GM21737 (cell line): ENCODE results near the gene METTL13.

Experiments used
- ATAC-seq: cut with Tn5 transposase; IDR thresholded peaks from one replicate; pipeline ENCODE4 v1.9.1; 2021; ENCODE audit warnings: mild to moderate bottlenecking, moderate library complexity; ENCODE audit not compliant: unreplicated experiment

Gene METTL13

DNA sequence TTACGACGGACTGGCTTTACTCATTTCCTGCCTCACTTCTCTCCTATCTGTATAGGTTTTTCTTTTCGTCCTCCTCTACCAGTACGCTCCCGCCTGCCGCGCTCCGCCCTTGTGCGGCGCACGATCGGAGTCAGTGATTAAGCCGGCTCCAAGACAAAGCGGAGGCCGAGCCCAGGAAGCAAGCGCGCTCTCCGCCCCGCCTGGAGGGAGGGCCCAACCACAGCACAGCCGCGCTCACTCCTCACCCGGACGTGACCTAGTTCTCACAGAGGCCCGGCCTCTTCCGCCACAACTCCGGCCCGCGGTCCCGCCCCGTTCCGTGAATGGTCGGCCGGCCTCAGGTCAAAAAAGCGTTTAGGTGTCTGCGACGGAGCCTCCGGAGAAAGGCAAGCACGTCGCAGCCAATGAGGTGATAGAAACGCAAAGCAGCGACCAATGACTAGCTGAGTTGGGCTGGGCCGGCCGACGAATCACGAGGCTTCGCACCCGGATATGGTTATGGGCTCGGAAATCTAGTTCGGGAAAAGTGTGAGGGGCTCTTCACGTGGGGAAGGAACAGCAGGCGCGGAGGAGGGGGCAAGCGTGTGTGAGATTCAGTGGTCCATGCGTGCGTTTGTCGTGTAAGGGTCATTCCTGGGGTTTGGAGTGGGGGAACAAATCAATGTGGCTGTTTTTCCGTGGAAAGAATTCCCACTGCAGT lies at the start of gene METTL13:
TSS of gene METTL13 (plus strand) at position 485 of the 700 bp plus-strand sequence. CDS start 308 bp downstream, outside the sequence.
- ATAC-seq = peak; percentile 99

DNA sequence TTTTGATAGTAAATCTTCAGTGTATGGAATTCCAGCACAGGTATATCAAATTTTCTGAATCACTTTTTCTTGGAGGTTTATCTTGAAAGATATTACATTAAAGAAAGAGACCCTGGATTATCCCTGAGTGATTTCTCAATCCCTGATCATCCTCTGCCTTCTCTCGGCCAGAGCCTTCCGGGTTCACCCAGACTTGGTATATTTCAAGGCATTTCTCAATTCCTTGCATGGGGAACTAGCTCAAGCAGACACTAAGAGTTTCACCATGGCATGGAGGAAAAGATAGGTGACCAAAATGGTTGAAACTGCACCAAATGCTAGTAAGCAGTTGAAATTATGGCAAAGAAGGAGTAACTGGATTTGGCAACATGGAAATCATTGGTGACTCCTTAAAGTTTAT lies 45.3 kb upstream of the METTL13 start:
- ATAC-seq = no peak

DNA sequence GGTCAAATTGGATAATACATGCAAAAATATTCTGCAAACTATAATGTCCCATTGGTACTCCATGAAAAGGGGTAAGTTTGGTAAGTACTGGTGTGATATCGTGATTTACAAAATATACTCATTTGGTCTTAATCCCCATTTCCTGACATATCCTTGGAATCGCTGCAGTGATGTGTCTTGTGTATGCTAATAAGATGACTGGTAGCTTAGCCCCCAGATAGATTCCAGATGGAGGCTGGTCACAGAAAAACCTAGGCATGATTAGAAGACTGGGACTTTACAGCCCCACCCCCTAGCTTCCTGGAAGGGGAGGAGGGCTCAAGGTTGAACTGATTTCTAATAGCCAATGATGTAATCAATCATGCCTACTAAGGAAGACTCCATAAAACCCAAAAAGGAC lies 42.5 kb upstream of the METTL13 start:
- ATAC-seq = no peak

GRCh38 chr1:171739656-171740055 lies 41.8 kb upstream of the METTL13 start:
- no peak for ATAC-seq

DNA sequence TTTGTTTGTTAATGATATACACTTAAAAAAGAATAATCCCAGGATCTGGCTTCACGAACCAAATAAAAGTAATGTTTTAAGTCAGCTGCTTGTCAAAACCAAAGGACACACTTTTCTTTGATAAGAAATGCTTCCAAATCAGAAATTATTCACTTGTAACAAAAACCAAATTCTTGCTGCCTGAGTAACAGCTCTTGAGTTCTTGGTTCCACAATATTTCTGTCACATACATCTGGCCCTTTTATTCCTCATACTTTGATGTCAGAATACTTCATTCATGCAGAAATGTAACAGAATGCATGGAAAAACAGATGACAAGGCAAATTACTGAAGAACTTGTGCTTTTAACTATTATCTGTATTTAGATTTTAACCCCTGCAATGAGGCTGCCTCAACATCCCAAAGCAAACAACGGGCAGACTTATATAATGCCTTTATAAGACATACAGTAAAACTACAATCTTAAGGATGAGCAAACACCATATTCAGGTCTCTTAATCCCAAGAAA lies 41.0 kb upstream of the METTL13 start:
- no peak for ATAC-seq

- ATAC-seq = peak; percentile 37
Measured at GRCh38 chr1:171740987-171741871, 40.2 kb upstream of the METTL13 start.

DNA sequence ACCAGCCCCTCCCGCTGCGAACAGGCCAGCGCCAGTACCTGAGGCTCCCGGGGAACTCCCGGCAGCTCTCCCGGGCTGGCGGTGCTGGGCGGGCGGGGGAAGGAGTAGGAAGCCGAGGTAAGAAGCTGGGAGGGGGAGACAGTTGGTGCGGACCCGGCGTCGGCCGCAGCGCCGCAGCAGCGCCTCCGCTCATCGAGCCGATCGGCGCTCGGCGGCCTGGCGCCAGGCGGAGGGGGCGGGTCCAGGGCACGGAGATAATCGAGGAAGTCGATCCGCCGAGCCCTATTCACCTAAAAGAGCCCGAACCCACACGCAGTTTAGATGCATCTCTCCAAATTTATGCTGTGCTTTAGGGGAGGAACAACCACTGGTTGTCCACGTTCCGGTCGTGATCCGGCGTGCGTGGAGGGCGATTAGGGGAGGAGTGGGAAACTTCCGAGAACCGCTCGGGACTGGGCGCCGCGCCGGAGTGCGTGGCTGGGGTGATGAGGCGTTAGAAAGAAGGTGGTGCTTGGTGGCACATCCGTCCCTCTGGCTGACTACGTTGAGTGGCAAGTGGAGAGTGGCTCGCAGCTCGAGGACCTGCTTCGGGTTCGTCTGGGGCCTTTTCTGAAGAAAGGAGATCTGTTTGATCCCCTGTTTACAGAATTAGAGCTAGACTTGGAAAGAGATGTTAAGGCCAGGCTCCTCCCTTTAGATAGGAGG lies 39.4 kb upstream of the METTL13 start, which contains the start of gene VAMP4:
TSS of gene VAMP4 (minus strand) at position 194 of the 705 bp plus-strand sequence. CDS start 3,651 bp downstream, outside the sequence.
- ATAC-seq = peak; percentile 88

DNA sequence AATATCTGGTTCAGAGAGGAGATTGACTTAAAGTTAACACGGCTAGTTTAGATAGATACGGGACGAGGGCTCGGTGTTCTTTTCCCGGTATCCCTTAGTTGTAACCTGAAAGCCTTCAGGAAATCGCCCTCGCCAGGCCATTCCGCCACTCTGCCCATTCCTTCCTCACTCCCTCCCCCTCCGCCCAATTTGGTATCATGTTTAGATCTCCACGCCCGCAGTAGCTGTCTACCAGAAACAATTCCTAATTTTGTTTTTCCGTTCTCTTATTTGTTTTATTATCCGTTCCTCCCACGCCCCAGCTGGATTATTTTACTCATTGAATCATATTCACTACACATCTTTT lies 38.9 kb upstream of the METTL13 start:
- ATAC-seq = no peak

- no peak for ATAC-seq
Measured at GRCh38 chr1:171743081-171743870, 38.2 kb upstream of the METTL13 start.

DNA sequence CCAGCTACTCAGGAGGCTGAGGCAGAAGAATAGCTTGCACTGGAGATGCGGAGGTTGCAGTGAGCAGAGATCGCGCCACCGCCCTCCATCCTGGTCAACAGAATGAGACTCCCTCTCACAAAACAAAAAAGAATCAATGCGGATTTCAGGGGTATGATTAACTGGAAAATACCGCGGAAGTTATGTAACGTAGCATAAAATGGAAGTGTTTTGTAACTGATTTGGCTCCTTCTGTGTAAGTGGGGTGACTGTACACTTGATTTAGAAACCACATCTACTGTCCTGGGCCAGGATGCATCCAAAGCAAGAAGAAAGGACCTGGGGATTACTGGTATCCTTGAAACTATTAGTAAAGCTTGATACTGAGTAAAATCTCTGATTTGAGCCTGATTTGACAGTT lies 36.5 kb upstream of the METTL13 start:
- no peak for ATAC-seq

DNA sequence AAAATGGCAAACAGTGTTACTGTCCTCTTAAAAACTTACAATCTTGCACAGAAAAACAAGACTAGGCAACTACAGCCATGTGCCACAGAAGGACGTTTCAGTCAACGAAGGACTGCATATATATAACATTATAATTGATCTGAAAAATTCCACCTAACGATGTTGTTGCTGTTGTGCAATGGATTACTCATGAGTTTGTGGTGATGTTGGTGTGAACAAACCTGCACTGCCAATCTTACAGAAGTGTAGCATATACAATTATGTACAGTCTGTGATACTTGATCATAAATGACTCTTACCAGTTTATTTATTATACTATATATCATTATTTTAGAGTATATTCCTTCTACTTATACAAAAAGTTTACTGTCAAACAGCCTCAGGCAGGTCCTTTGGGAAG lies 32.8 kb upstream of the METTL13 start:
- ATAC-seq = no peak

DNA sequence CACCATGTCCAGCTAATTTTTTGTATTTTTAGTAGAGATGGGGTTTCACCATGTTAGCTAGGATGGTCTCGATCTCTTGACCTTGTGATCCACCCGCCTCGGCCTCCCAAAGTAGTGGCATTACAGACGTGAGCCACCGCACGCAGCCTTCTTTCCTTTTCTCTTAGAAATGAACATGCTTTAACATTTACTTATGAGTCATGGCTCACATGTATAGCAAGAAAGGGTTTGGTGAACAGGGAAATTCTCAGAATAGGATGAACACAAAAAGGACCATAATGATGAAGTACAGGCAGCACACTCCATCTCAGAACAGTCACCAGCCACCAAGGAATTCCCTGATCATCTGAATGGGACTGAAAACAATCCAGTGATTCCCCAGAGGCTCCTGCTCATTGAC lies 30.2 kb upstream of the METTL13 start:
- no peak for ATAC-seq

- no peak for ATAC-seq
Measured at GRCh38 chr1:171753182-171753581, 28.3 kb upstream of the METTL13 start.

GRCh38 chr1:171753685-171754352 lies 27.6 kb upstream of the METTL13 start:
- ATAC-seq = no peak

- no peak for ATAC-seq
Measured at GRCh38 chr1:171754353-171754705, 27.1 kb upstream of the METTL13 start.

GRCh38 chr1:171754971-171755370 lies 26.5 kb upstream of the METTL13 start:
- ATAC-seq = no peak

DNA sequence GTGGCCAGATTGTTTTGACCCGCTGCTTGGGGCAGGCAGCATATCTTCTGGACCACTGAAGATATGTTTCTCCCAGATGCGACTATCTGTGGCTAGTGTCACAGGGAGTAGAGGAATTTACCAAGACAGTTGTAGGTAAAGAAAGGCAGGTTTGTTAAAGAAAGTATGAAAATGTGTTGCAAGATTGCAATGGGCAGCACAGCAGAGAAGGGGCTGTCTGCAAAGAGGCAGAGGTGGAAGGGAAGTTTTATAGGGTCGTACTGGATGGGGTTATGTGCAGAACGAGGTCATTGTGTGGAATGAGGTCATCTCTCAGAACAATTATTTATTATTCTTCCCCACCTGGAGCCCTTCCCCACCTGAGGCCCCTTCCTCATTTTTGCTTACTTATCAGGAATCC lies 24.6 kb upstream of the METTL13 start:
- ATAC-seq = no peak

DNA sequence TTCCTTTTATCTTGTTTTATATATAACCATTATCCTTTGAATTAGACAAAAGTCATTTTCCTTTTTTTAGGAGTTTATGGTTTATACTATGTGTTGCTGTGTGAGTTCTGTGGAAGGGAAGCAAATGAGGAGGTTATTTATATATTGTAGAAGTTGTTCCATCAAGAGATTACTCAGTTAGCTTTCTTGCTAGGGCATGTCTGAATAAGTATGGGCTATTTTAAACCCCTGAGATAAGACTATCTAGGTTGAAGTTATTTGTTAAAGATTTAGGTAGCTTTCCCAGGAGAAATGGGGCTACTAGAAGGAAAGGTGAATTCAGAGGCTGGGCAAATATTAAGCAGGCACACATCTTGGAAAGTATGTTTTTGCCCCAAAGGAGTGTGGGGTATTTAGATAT lies 23.4 kb upstream of the METTL13 start:
- ATAC-seq = no peak

DNA sequence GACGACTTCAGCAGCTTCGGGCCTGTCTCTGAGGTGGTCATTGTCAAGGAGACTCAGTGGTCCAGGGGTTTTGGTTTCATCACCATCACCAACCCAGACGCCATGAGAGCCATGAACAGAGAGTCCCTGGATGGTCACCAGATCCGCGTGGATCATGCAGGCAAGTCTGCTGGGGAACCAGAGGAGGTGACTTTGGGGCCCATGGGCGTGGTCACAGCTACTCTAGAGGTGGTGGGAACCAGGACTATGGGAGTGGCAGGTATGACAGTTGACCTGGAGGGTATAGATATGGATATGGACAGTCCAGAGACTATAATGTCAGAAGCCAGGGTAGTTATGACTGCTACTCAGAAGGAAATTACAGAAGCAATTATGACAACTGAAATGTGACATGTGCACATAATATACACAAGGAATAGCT lies 19.3 kb upstream of the METTL13 start:
- no peak for ATAC-seq

DNA sequence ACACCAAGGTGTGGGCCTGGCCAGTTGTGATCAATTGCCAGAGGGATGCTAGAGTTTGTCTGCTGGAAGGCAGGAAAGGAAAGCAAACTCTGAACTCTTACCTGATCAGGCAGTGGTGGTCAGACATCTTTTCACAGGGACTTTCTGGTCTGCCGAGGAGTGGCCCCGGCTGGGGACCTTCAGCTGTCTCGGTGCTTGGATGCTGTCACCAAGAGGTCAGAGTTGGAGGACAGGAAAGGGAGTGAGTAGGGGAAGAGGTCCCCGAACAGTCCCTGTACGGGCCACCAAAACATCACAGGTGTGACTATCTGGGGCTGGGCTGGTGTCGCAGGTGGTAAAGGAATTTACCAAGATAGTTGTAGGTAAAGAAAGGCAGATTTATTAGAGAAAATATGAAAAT lies 17.7 kb upstream of the METTL13 start:
- ATAC-seq = no peak
